K562 (cell line): ENCODE measurements around the gene RABGAP1L.
"Not testable (repeated sequence)": the region's sequence is repeated elsewhere in the genome, so short reads cannot be mapped to it uniquely, and the experiment has no call there.

Experiments
- CTCF ChIP-seq, 3 experiments: IDR thresholded peaks in 2 of 3; conservative IDR thresholded peaks in 1 of 3; 2 replicates each; pipeline ENCODE4 v1.5.1; 2011 to 2012; ENCODE audit warnings: low read length in 3 of 3, mild to moderate bottlenecking in 3 of 3, control low read depth in 2 of 3, improper control_type of control experiment in 1 of 3, inconsistent platforms in 1 of 3, low read depth in 1 of 3, mixed read lengths in 1 of 3, moderate library complexity in 1 of 3; ENCODE audit not compliant: insufficient read depth in 2 of 3
- FOXK2 ChIP-seq, 2 experiments: fragments of 450-650 bp; IDR thresholded peaks in 1 of 2; conservative IDR thresholded peaks in 1 of 2; 2 replicates each; pipeline ENCODE4 v1.6.1; 2016; ENCODE audit warnings: low read depth in 2 of 2, mild to moderate bottlenecking in 1 of 2
- NFRKB ChIP-seq: fragments of 450-650 bp; IDR thresholded peaks from 2 replicates; pipeline ENCODE4 v1.6.1; 2016; ENCODE audit warnings: low read depth
- NR3C1 ChIP-seq: sonication (generic); formaldehyde crosslinking; IDR thresholded peaks from 2 replicates; pipeline ENCODE4 v1.8.1; 2022; ENCODE audit warnings: missing genetic modification reagents
- ZNF280A ChIP-seq: fragments of 450-650 bp; IDR thresholded peaks from 2 replicates; pipeline ENCODE4 v1.6.1; 2018; ENCODE audit warnings: mild to moderate bottlenecking, low read depth; ENCODE audit not compliant: partially characterized antibody

GRCh38 chr1:174649572-174649971 is 490.3 kb downstream of the RABGAP1L start:
- not testable (repeated sequence) for TF ChIP-seq NR3C1 (CRISPR knock-in tag); FOXK2 (conservative IDR thresholded peaks at IDR 0.05 in 1 of 2, IDR thresholded peaks at IDR 0.05 in 1 of 2; ENCODE audit: low read depth in 2 of 2); ZNF280A; CTCF (IDR thresholded peaks at IDR 0.05 in 2 of 3, conservative IDR thresholded peaks at IDR 0.05 in 1 of 3; ENCODE audit: insufficient read depth in 2 of 3, low read depth in 1 of 3, low read length in 3 of 3); NFRKB
